IPS-18c (cell line): ENCODE data around the gene CKB.
"Not testable (repeated sequence)": the region's sequence is repeated elsewhere in the genome, so short reads cannot be mapped to it uniquely, and the experiment has no call there.

ENCODE experiments used
- H3K4me3 ChIP-seq: 2 replicates; pipeline ENCODE4 v1.7.0; 2013; ENCODE audit warnings: low read depth, mild to moderate bottlenecking, low read length, moderate library complexity; ENCODE audit not compliant: insufficient read depth
- H3K9me3 ChIP-seq: one replicate; pipeline ENCODE4 v1.6.1; 2013; ENCODE audit warnings: mild to moderate bottlenecking, low read length, moderate library complexity; ENCODE audit not compliant: control insufficient read depth, insufficient read depth

CKB gene

GRCh38 chr14:103521951-103522563 is 573 bp downstream of the CKB start:
- peaks cover 2% of the 10 kb centered on the region for H3K9me3 ChIP-seq
- peak overlapping the region; percentile 85 for H3K4me3 ChIP-seq

GRCh38 chr14:103521438-103521950 is 1.1 kb downstream of the CKB start:
- Histone ChIP-seq H3K4me3 (peak overlapping the region; percentile 85), H3K9me3 (peaks cover 2% of the 10 kb centered on the region)

GRCh38 chr14:103520657-103521437 is 1.8 kb downstream of the CKB start:
- Histone ChIP-seq H3K4me3 (peak overlapping the region; percentile 85), H3K9me3 (peaks cover 2% of the 10 kb centered on the region)

- no peak overlapping the region for H3K4me3 ChIP-seq
- H3K9me3 ChIP-seq, result peaks cover 2% of the 10 kb centered on the region
Measured at GRCh38 chr14:103520269-103520656, 2.4 kb downstream of the CKB start.

GRCh38 chr14:103519837-103520212 is 2.8 kb downstream of the CKB start:
- no peak overlapping the region for H3K4me3 ChIP-seq

GRCh38 chr14:103519043-103519836 is 3.4 kb downstream of the CKB start:
- Histone ChIP-seq H3K9me3 (peaks cover 2% of the 10 kb centered on the region), H3K4me3 (no peak overlapping the region)

More at GRCh38 chr14:103519837-103520212, 2.8 kb downstream of the CKB start:
- H3K9me3 ChIP-seq, result peaks cover 2% of the 10 kb centered on the region

GRCh38 chr14:103518422-103519042 is 4.1 kb downstream of the CKB start:
- Histone ChIP-seq H3K9me3 (peaks cover 2% of the 10 kb centered on the region), H3K4me3 (no peak overlapping the region)

- H3K4me3 ChIP-seq, result no peak overlapping the region
- peaks cover 2% of the 10 kb centered on the region for H3K9me3 ChIP-seq
Measured at GRCh38 chr14:103517721-103518421, 4.8 kb downstream of the CKB start.

- H3K9me3 ChIP-seq, result peaks cover 2% of the 10 kb centered on the region
- H3K4me3 ChIP-seq, result no peak overlapping the region
Measured at GRCh38 chr14:103517174-103517566, 5.5 kb downstream of the CKB start.

GRCh38 chr14:103516426-103517173 is 6.0 kb downstream of the CKB start:
- no peak overlapping the region for H3K4me3 ChIP-seq
- H3K9me3 ChIP-seq, result peaks cover 2% of the 10 kb centered on the region

GRCh38 chr14:103514596-103515421 is 7.8 kb downstream of the CKB start:
- no peaks in the 10 kb centered on the region for H3K9me3 ChIP-seq
- H3K4me3 ChIP-seq, result no peak overlapping the region

- Histone ChIP-seq H3K9me3 (no peaks in the 10 kb centered on the region), H3K4me3 (no peak overlapping the region)
Measured at GRCh38 chr14:103512701-103513611, 9.7 kb downstream of the CKB start.

- not testable (repeated sequence) for H3K9me3 ChIP-seq, H3K4me3 ChIP-seq
Measured at GRCh38 chr14:103512180-103512579, 10.4 kb downstream of the CKB start.

- H3K4me3 ChIP-seq, result no peak overlapping the region
- H3K9me3 ChIP-seq, result no peaks in the 10 kb centered on the region
Measured at GRCh38 chr14:103510724-103511693, 11.6 kb downstream of the CKB start.
